SK-N-SH (cell line): Measurements from ENCODE around the gene CDH18. TPM values are rescaled to one million over a fixed set of nuclear protein-coding genes. Genes with fewer than 3 reads are reported as not detected.

ENCODE experiments used
- CTCF ChIA-PET: fragments of 300-600, 350-600 bp; formaldehyde crosslinking; extraction: SDS; loops from one replicate; lab custom pipeline; 2021; lab: Yijun Ruan, JAX
- POLR2A ChIA-PET: fragments of 350-600 bp; sonication (Branson Sonifier 250); formaldehyde crosslinking; extraction: SDS; loops from one replicate; lab custom pipeline; 2020; ENCODE audit warnings: antibody characterized with exemption, inconsistent platforms; lab: Yijun Ruan, JAX
- DNase-seq: peaks from one replicate; pipeline ENCODE4 v3.0.0; 2012
- H2AFZ ChIP-seq: fragments of 200-600 bp; sonication (generic); 2 replicates; pipeline ENCODE4 v1.8.1; 2016; ENCODE audit warnings: antibody characterized with exemption, mild to moderate bottlenecking, low read depth
- H3F3A ChIP-seq: fragments of 200-600 bp; sonication (generic); replicated peaks from 2 replicates; pipeline ENCODE3; 2016; ENCODE audit warnings: antibody characterized with exemption, mild to moderate bottlenecking; ENCODE audit not compliant: insufficient read depth
- H3K27ac ChIP-seq, 2 experiments: fragments of 200-500 bp in 1 of 2; fragments of 200-600 bp in 1 of 2; sonication (Bioruptor generic) in 1 of 2; sonication (generic), shearing (Covaris generic) in 1 of 2; 2 replicates each; pipeline versions ENCODE4 v1.5.1 to v1.6.1; 2014 to 2016; ENCODE audit warnings: low read depth in 2 of 2, inconsistent platforms in 1 of 2, low read length in 1 of 2, mild to moderate bottlenecking in 1 of 2, mixed read lengths in 1 of 2
- H3K27me3 ChIP-seq: fragments of 200-600 bp; sonication (generic), shearing (Covaris generic); 2 replicates; pipeline ENCODE4 v1.6.1; 2016; ENCODE audit warnings: mixed run types; ENCODE audit not compliant: insufficient read depth
- H3K36me3 ChIP-seq, 2 experiments: fragments of 200-500 bp in 1 of 2; fragments of 200-600 bp in 1 of 2; sonication (Bioruptor generic) in 1 of 2; sonication (generic) in 1 of 2; replicated peaks in 1 of 2; 2 replicates each; pipeline versions ENCODE3 to v1.5.1; 2014 to 2016; ENCODE audit warnings: low read length in 1 of 2, mild to moderate bottlenecking in 1 of 2; ENCODE audit not compliant: insufficient read depth in 2 of 2, control insufficient read depth in 1 of 2
- H3K4me1 ChIP-seq, 2 experiments: fragments of 200-500 bp in 1 of 2; fragments of 200-600 bp in 1 of 2; sonication (Bioruptor generic) in 1 of 2; sonication (generic), shearing (Covaris generic) in 1 of 2; 2 replicates each; pipeline versions ENCODE4 v1.5.1 to v1.6.1; 2014 to 2016; ENCODE audit warnings: low read depth in 1 of 2, low read length in 1 of 2, mixed run types in 1 of 2; ENCODE audit not compliant: insufficient read depth in 2 of 2, control insufficient read depth in 1 of 2
- H3K4me2 ChIP-seq: fragments of 200-600 bp; sonication (generic), shearing (Covaris generic); 2 replicates; pipeline ENCODE4 v1.6.1; 2017; ENCODE audit warnings: mixed run types
- H3K4me3 ChIP-seq, 2 experiments: fragments of 200-500 bp in 1 of 2; fragments of 200-600 bp in 1 of 2; sonication (Bioruptor generic) in 1 of 2; sonication (generic), shearing (Covaris generic) in 1 of 2; 2 replicates each; pipeline versions ENCODE4 v1.5.1 to v1.8.1; 2014 to 2016; ENCODE audit warnings: low read depth in 2 of 2, inconsistent platforms in 1 of 2, low read length in 1 of 2, mild to moderate bottlenecking in 1 of 2, mixed read lengths in 1 of 2, moderate library complexity in 1 of 2
- H3K79me2 ChIP-seq: fragments of 200-600 bp; sonication (generic); 2 replicates; pipeline ENCODE4 v1.8.1; 2017; ENCODE audit warnings: mild to moderate bottlenecking; ENCODE audit not compliant: insufficient read depth
- H3K9ac ChIP-seq: fragments of 200-600 bp; sonication (generic); 2 replicates; pipeline ENCODE4 v1.6.1; 2017; ENCODE audit warnings: mixed run types
- H3K9me2 ChIP-seq: fragments of 200-600 bp; sonication (generic); 2 replicates; pipeline ENCODE4 v1.6.1; 2017; ENCODE audit warnings: mixed run types
- H3K9me3 ChIP-seq: fragments of 200-600 bp; sonication (generic); 2 replicates; pipeline ENCODE4 v1.6.1; 2017; ENCODE audit warnings: mixed run types, mild to moderate bottlenecking, moderate library complexity
- H4K20me1 ChIP-seq: fragments of 200-600 bp; sonication (generic); 2 replicates; pipeline ENCODE4 v1.6.1; 2017; ENCODE audit warnings: mild to moderate bottlenecking, mixed run types; ENCODE audit not compliant: insufficient read depth
- CHD2 ChIP-seq: fragments of 150-350 bp; IDR thresholded peaks from 2 replicates; pipeline ENCODE4 v1.6.1; 2018; ENCODE audit warnings: low read length; ENCODE audit not compliant: partially characterized antibody
- CTCF ChIP-seq: fragments of 200-600 bp; sonication (generic); IDR thresholded peaks from 2 replicates; pipeline ENCODE4 v1.6.1; 2017; ENCODE audit warnings: antibody characterized with exemption, mild to moderate bottlenecking, moderate library complexity
- ELF1 ChIP-seq: IDR thresholded peaks from 2 replicates; pipeline ENCODE4 v1.4.0; 2012
- EP300 ChIP-seq, 2 experiments: IDR thresholded peaks; 2 replicates each; pipeline versions ENCODE4 v1.4.0 to v1.6.1; 2012; ENCODE audit warnings: borderline replicate concordance in 1 of 2, low read depth in 1 of 2, low read length in 1 of 2
- EZH2phosphoT487 ChIP-seq: fragments of 200-600 bp; sonication (generic); IDR thresholded peaks from 2 replicates; pipeline ENCODE4 v1.6.1; 2017; ENCODE audit warnings: low read depth, mixed run types, mild to moderate bottlenecking, antibody characterized with exemption, moderate library complexity, borderline replicate concordance
- FOSL2 ChIP-seq: IDR thresholded peaks from 2 replicates; pipeline ENCODE4 v1.4.0; 2012; ENCODE audit warnings: low read depth, mild to moderate bottlenecking, moderate library complexity, borderline replicate concordance
- GABPA ChIP-seq: IDR thresholded peaks from 2 replicates; pipeline ENCODE4 v1.4.0; 2012; ENCODE audit warnings: low read depth, mild to moderate bottlenecking
- GATA2 ChIP-seq: sonication (generic); formaldehyde crosslinking; IDR thresholded peaks from 2 replicates; pipeline ENCODE4 v1.5.0; 2020; ENCODE audit warnings: mild to moderate bottlenecking, missing genetic modification reagents
- IRF3 ChIP-seq: fragments of 150-350 bp; IDR thresholded peaks from 2 replicates; pipeline ENCODE4 v1.6.1; 2016; ENCODE audit warnings: mild to moderate bottlenecking, low read depth, low read length
- MEF2A ChIP-seq: IDR thresholded peaks from 2 replicates; pipeline ENCODE4 v1.4.0; 2012; ENCODE audit warnings: low read depth, borderline replicate concordance
- NRF1 ChIP-seq: IDR thresholded peaks from 2 replicates; pipeline ENCODE4 v1.6.1; 2012; ENCODE audit warnings: low read depth, mild to moderate bottlenecking, low read length
- PBX3 ChIP-seq: IDR thresholded peaks from 2 replicates; pipeline ENCODE4; 2012
- RAD21 ChIP-seq: IDR thresholded peaks from 2 replicates; pipeline ENCODE4 v1.6.1; 2012; ENCODE audit warnings: mild to moderate bottlenecking, low read length
- REST ChIP-seq: IDR thresholded peaks from 2 replicates; pipeline ENCODE4 v1.6.1; 2012; ENCODE audit warnings: mild to moderate bottlenecking, low read depth, low read length, moderate library complexity
- SIN3A ChIP-seq: IDR thresholded peaks from 2 replicates; pipeline ENCODE4 v1.6.1; 2012; ENCODE audit warnings: low read depth, mild to moderate bottlenecking, low read length, moderate library complexity, borderline replicate concordance
- TEAD4 ChIP-seq: IDR thresholded peaks from 2 replicates; pipeline ENCODE4 v1.4.0; 2012; ENCODE audit warnings: mild to moderate bottlenecking, borderline replicate concordance; ENCODE audit not compliant: insufficient read depth
- USF1 ChIP-seq: IDR thresholded peaks from 2 replicates; pipeline ENCODE4 v1.4.0; 2012; ENCODE audit warnings: low read depth, borderline replicate concordance
- USF2 ChIP-seq: fragments of 150-350 bp; IDR thresholded peaks from 2 replicates; pipeline ENCODE4 v1.6.1; 2017; ENCODE audit warnings: antibody characterized with exemption, low read length, low read depth, borderline replicate concordance
- WGBS: methylation state at CpG from one replicate; pipeline ENCODE4 v1.1.6; 2017; ENCODE audit warnings: low lambda C conversion rate; 5-methylcytosine and 5-hydroxymethylcytosine counted together
- polyA plus RNA-seq, 3 experiments: library from polyadenylated mRNA; depleted of rRNA; stranded (reverse); fragments of >200 nt; gene quantifications; 2 replicates each; pipeline ENCODE4 v1.2.3, GENCODE V29; 2012

CDH18 gene
- polyA plus RNA-seq, 1 of the 3 experiments (the other 2 are of a cell fraction), result 6.0 TPM

GRCh38 chr5:19568004-19568403 is 420.0 kb downstream of the CDH18 start:
- Histone ChIP-seq H3K36me3 (peaks cover 0 to 5% of the 10 kb centered on the region in 2 experiments), H3K79me2 (no peaks in the 10 kb centered on the region), H3K4me2 (no peak overlapping the region), H3F3A (no peaks in the 10 kb centered on the region), H3K27ac (no peak overlapping the region), H3K9ac (no peak overlapping the region), H4K20me1 (no peaks in the 10 kb centered on the region), H2AFZ (no peak overlapping the region), H3K27me3 (no peaks in the 10 kb centered on the region), H3K4me3 (no peak overlapping the region), H3K4me1 (no peaks in the 10 kb centered on the region), H3K9me3 (no peaks in the 10 kb centered on the region), H3K9me2 (no peaks in the 10 kb centered on the region)
- TF ChIP-seq USF1, result no peak
- TF ChIP-seq TEAD4, result no peak
- no peak for TF ChIP-seq EZH2phosphoT487
- no peak for TF ChIP-seq CTCF
- TF ChIP-seq RAD21, result no peak
- TF ChIP-seq USF2, result no peak
- TF ChIP-seq GATA2, result no peak
- TF ChIP-seq FOSL2, result no peak
- TF ChIP-seq CHD2, result no peak
- TF ChIP-seq SIN3A, result no peak
- TF ChIP-seq NRF1, result no peak
- TF ChIP-seq PBX3, result no peak
- no peak for TF ChIP-seq GABPA
- no peak for TF ChIP-seq ELF1
- CTCF ChIA-PET, result no interaction called here
- 28% methylated on average over 2 of the region's 2 CpGs for WGBS
- POLR2A ChIA-PET, result no interaction called here
- DNase-seq, result no peak

GRCh38 chr5:19565466-19565865 is 422.5 kb downstream of the CDH18 start:
- Histone ChIP-seq H3K9me2 (no peaks in the 10 kb centered on the region), H3K27me3 (no peaks in the 10 kb centered on the region), H4K20me1 (no peaks in the 10 kb centered on the region), H2AFZ (no peak overlapping the region), H3K36me3 (no peaks in the 10 kb centered on the region), H3K9ac (no peak overlapping the region), H3K27ac (no peak overlapping the region), H3K9me3 (no peaks in the 10 kb centered on the region), H3K4me1 (no peaks in the 10 kb centered on the region), H3K79me2 (no peaks in the 10 kb centered on the region), H3K4me2 (no peak overlapping the region), H3F3A (no peaks in the 10 kb centered on the region), H3K4me3 (no peak overlapping the region)
- 19% methylated on average over 1 of the region's 1 CpG for WGBS
- POLR2A ChIA-PET, result no interaction called here
- no peak for TF ChIP-seq REST
- TF ChIP-seq MEF2A, result no peak
- no peak for TF ChIP-seq EP300 (IDR thresholded peaks at IDR 0.05; ENCODE audit: borderline replicate concordance in 1 of 2, low read depth in 1 of 2, low read length in 1 of 2)
- no peak for TF ChIP-seq IRF3
- no peak for DNase-seq
- CTCF ChIA-PET, result no interaction called here
